ENCODE measurements around the gene ARSK. TPM values are rescaled to one million over a fixed set of nuclear protein-coding genes. Genes with fewer than 3 reads are reported as not detected.

The ARSK gene
- total RNA-seq, 1 experiment from 2014 or later = 8.5 TPM

DNA sequence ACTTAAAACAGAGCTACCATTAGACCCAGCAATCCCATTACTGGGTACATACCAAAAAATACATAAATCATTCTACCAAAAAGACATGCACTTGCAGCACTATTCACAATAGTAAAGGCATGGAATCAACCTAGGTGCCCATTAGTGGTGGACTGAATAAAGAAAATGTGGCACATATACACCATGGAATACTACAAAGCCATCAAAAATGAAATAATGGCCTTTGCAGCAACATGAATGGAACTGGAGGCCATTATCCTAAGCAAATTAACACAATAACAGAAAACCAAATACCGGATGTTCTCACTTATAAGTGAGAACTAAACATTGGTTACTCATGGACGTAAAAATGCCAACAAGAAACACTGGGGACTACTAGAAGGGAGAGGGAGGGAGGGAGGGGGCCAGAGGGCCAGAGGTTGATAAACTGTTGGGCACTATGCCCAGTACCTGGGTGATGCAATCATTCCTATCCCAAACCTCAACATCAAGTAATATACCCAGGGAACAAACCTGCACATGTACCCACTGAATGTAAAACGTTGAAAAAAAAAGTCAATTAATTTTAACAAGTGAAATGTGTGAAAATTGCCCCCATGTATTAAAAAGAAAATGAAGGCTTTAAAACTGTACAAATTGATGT is 40.5 kb downstream of the ARSK start:
- no peak overlapping the region for H2BK15ac ChIP-seq (ENCODE audit: low read depth, low read length)
- no peak overlapping the region for H2BK5ac ChIP-seq (ENCODE audit: insufficient read length, low read length)
- H2BK20ac ChIP-seq (ENCODE audit: low read depth, low read length, poor library complexity, severe bottlenecking) = no peak overlapping the region
- no peak overlapping the region for H4K5ac ChIP-seq (ENCODE audit: insufficient read length, low read depth, low read length)
- H3K18ac ChIP-seq (ENCODE audit: insufficient read length, low read depth, low read length) = no peak overlapping the region
- H3K9ac ChIP-seq (ENCODE audit: extremely low read depth, insufficient read length, low read length) = no peak overlapping the region
- H3K4ac ChIP-seq (ENCODE audit: low read depth, low read length) = no peak overlapping the region
- no peaks in the 10 kb centered on the region for H3K27me3 ChIP-seq (ENCODE audit: insufficient read depth, low read length)
- no peaks in the 10 kb centered on the region for H3K23me2 ChIP-seq (ENCODE audit: insufficient read length, low read depth, low read length, poor library complexity, severe bottlenecking)
- no peak overlapping the region for H2AK5ac ChIP-seq (ENCODE audit: insufficient read length, low read length)
- H4K91ac ChIP-seq (ENCODE audit: insufficient read length, low read depth, low read length) = no peak overlapping the region
- DNase-seq = no peak
- Mint-ChIP-seq H3K27me3 (ENCODE audit: low read depth) (no peaks in the 10 kb centered on the region), H3K4me1 (no peaks in the 10 kb centered on the region), H3K9me3 (no peaks in the 10 kb centered on the region), H3K4me3 (no peak overlapping the region), H3K27ac (no peak overlapping the region), H3K36me3 (ENCODE audit: insufficient read depth in 1 of 3, low read depth in 3 of 3) (no peaks in the 10 kb centered on the region; a peak in 3 of 7 replicates)
- no peaks in the 10 kb centered on the region for H4K20me1 ChIP-seq (ENCODE audit: control insufficient read depth, insufficient read depth, insufficient read length)
- no CpG with 5 or more reads among the region's 3 CpGs for WGBS (ENCODE audit: extremely low coverage, insufficient read length, low lambda C conversion rate)
- no peaks in the 10 kb centered on the region for H3K4me1 ChIP-seq (ENCODE audit: insufficient read depth, low read length)
- H2BK12ac ChIP-seq (ENCODE audit: insufficient read length, low read depth, low read length) = no peak overlapping the region
- H3K4me2 ChIP-seq (ENCODE audit: insufficient read depth, insufficient read length, low read length) = no peak overlapping the region
- no peak overlapping the region for H3K56ac ChIP-seq (ENCODE audit: insufficient read length, low read depth, low read length)
- TF ChIP-seq, protein P1, sequence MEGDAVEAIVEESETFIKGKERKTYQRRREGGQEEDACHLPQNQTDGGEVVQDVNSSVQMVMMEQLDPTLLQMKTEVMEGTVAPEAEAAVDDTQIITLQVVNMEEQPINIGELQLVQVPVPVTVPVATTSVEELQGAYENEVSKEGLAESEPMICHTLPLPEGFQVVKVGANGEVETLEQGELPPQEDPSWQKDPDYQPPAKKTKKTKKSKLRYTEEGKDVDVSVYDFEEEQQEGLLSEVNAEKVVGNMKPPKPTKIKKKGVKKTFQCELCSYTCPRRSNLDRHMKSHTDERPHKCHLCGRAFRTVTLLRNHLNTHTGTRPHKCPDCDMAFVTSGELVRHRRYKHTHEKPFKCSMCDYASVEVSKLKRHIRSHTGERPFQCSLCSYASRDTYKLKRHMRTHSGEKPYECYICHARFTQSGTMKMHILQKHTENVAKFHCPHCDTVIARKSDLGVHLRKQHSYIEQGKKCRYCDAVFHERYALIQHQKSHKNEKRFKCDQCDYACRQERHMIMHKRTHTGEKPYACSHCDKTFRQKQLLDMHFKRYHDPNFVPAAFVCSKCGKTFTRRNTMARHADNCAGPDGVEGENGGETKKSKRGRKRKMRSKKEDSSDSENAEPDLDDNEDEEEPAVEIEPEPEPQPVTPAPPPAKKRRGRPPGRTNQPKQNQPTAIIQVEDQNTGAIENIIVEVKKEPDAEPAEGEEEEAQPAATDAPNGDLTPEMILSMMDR (conservative IDR thresholded peaks at IDR 0.05) = no peak
- no peaks in the 10 kb centered on the region for H3K79me1 ChIP-seq (ENCODE audit: insufficient read depth, low read depth, low read length, poor library complexity, severe bottlenecking)
- H3K14ac ChIP-seq (ENCODE audit: insufficient read depth, low read length) = no peak overlapping the region
- H3K27ac ChIP-seq (ENCODE audit: insufficient read length, low read depth, low read length) = no peak overlapping the region
- H3K9me3 ChIP-seq (ENCODE audit: control insufficient read depth, low read depth, low read length) = no peaks in the 10 kb centered on the region
- H3T11ph ChIP-seq (ENCODE audit: low read length) = no peak overlapping the region
- H3K79me2 ChIP-seq (ENCODE audit: insufficient read depth, low read length) = no peaks in the 10 kb centered on the region
- no peak overlapping the region for H3K23ac ChIP-seq (ENCODE audit: insufficient read length, low read depth, low read length)
- no peak overlapping the region for H2BK120ac ChIP-seq (ENCODE audit: low read depth, low read length, poor library complexity, severe bottlenecking)
- no peak overlapping the region for H2AFZ ChIP-seq (ENCODE audit: low read length)
- no peak overlapping the region for H4K8ac ChIP-seq (replicated peaks; ENCODE audit: insufficient read length, low read depth, low read length)

Measured in H9 (cell line).